H1 (cell line): ENCODE results near the gene DOCK11. TPM values are rescaled to one million over a fixed set of nuclear protein-coding genes. Genes with fewer than 3 reads are reported as not detected.

Experiments used
- CTCF ChIA-PET: fragments of 300-600 bp; sonication (Branson Sonifier 250); formaldehyde crosslinking; loops from one replicate; lab custom pipeline; 2021; ENCODE audit not compliant: partially characterized antibody; lab: Charles Lee
- POLR2A ChIA-PET: fragments of 300-600 bp; sonication (Branson Sonifier 250); formaldehyde crosslinking; loops from one replicate; lab custom pipeline; 2021; ENCODE audit warnings: inconsistent platforms; ENCODE audit not compliant: partially characterized antibody; lab: Charles Lee
- DNase-seq, 2 experiments: peaks; one replicate each; pipeline versions ENCODE4 v3.0.0 to v3.0.0-alpha.2; 2010 to 2022; ENCODE audit warnings: low spot score in 2 of 2, low read depth in 1 of 2, mixed read lengths in 1 of 2
- FAIRE-seq: peaks from 2 replicates; lab custom pipeline; 2011; peaks lifted over from hg19 to GRCh38; lab: Jason Lieb, UNC
- H2AFZ ChIP-seq: 2 replicates; pipeline ENCODE4 v1.8.1; 2012; ENCODE audit warnings: low read length, inconsistent platforms
- H2AK5ac ChIP-seq: 2 replicates; pipeline ENCODE4 v1.6.1; 2013; ENCODE audit warnings: low read depth, low read length
- H2BK120ac ChIP-seq: replicated peaks from 2 replicates; pipeline ENCODE3; 2013; ENCODE audit warnings: low read depth, low read length, inconsistent platforms
- H2BK12ac ChIP-seq: 2 replicates; pipeline ENCODE4 v1.6.1; 2013; ENCODE audit warnings: low read depth, low read length
- H2BK15ac ChIP-seq: 2 replicates; pipeline ENCODE4 v1.6.1; 2013; ENCODE audit warnings: low read length
- H2BK20ac ChIP-seq: 2 replicates; pipeline ENCODE4 v1.6.1; 2013; ENCODE audit warnings: low read length
- H2BK5ac ChIP-seq: 2 replicates; pipeline ENCODE4 v1.6.1; 2013; ENCODE audit warnings: low read depth, low read length
- H3K14ac ChIP-seq: 2 replicates; pipeline ENCODE4 v1.6.1; 2013; ENCODE audit warnings: inconsistent platforms; ENCODE audit not compliant: insufficient read length
- H3K18ac ChIP-seq: 2 replicates; pipeline ENCODE4 v1.6.1; 2013; ENCODE audit warnings: low read length; ENCODE audit errors: extremely low read depth
- H3K23ac ChIP-seq: 2 replicates; pipeline ENCODE4 v1.6.1; 2013; ENCODE audit warnings: inconsistent platforms; ENCODE audit not compliant: insufficient read length
- H3K23me2 ChIP-seq: 2 replicates; pipeline ENCODE4 v1.6.1; 2013; ENCODE audit warnings: low read depth, low read length
- H3K27ac ChIP-seq: 2 replicates; pipeline ENCODE4 v1.6.1; 2011; ENCODE audit warnings: low read depth, low read length, inconsistent platforms
- H3K27me3 ChIP-seq, 4 experiments: replicated peaks in 1 of 4; 1 replicate in 1 of 4; 2 replicates in 3 of 4; pipeline versions ENCODE4 v1.6.1 to v1.8.1; 2011 to 2013; ENCODE audit warnings: low read length in 3 of 4, mild to moderate bottlenecking in 3 of 4, inconsistent platforms in 2 of 4, mixed read lengths in 2 of 4, moderate library complexity in 1 of 4; ENCODE audit not compliant: control insufficient read depth in 3 of 4, insufficient read depth in 3 of 4; ENCODE audit errors: extremely low read depth in 1 of 4
- H3K36me3 ChIP-seq, 4 experiments: 2 replicates each; pipeline versions ENCODE4 v1.6.1 to v1.8.1; 2011 to 2013; ENCODE audit warnings: mild to moderate bottlenecking in 4 of 4, low read length in 3 of 4, moderate library complexity in 2 of 4, control low read depth in 1 of 4, inconsistent platforms in 1 of 4; ENCODE audit not compliant: insufficient read depth in 4 of 4, control insufficient read depth in 2 of 4
- H3K4ac ChIP-seq: replicated peaks from 2 replicates; pipeline ENCODE3; 2013; ENCODE audit warnings: low read length, low read depth, mixed read lengths, inconsistent platforms; ENCODE audit not compliant: insufficient read length
- H3K4me1 ChIP-seq, 4 experiments: replicated peaks in 1 of 4; 1 replicate in 1 of 4; 2 replicates in 3 of 4; pipeline versions ENCODE4 v1.6.1 to v1.8.1; 2011 to 2013; ENCODE audit warnings: low read length in 3 of 4, inconsistent platforms in 2 of 4, mixed read lengths in 1 of 4; ENCODE audit not compliant: insufficient read depth in 4 of 4, control insufficient read depth in 3 of 4
- H3K4me2 ChIP-seq, 2 experiments: 2 replicates each; pipeline versions ENCODE4 v1.6.1 to v1.8.1; 2011 to 2013; ENCODE audit warnings: low read depth in 2 of 2, low read length in 2 of 2, control low read depth in 1 of 2, inconsistent platforms in 1 of 2, mild to moderate bottlenecking in 1 of 2; ENCODE audit not compliant: insufficient read depth in 1 of 2
- H3K4me3 ChIP-seq, 4 experiments: fragments of 200-600, 300-600 bp in 1 of 4; sonication (generic), shearing (Covaris generic), sonication (Bioruptor Twin) in 1 of 4; 2 replicates each; pipeline versions ENCODE4 v1.5.1 to v1.8.1; 2011 to 2016; ENCODE audit warnings: low read length in 4 of 4, low read depth in 3 of 4, control low read depth in 2 of 4, inconsistent platforms in 2 of 4, mild to moderate bottlenecking in 2 of 4, mixed read lengths in 1 of 4, moderate library complexity in 1 of 4; ENCODE audit not compliant: insufficient read depth in 2 of 4; ENCODE audit errors: extremely low read depth in 1 of 4
- H3K56ac ChIP-seq: replicated peaks from 2 replicates; pipeline ENCODE3; 2013; ENCODE audit warnings: low read depth, mild to moderate bottlenecking, mixed read lengths, low read length, inconsistent platforms; ENCODE audit not compliant: insufficient read length
- H3K79me1 ChIP-seq: 2 replicates; pipeline ENCODE4 v1.6.1; 2013; ENCODE audit warnings: low read depth, low read length, control low read depth
- H3K79me2 ChIP-seq, 2 experiments: 2 replicates each; pipeline versions ENCODE4 v1.6.1 to v1.8.1; 2012 to 2013; ENCODE audit warnings: low read length in 2 of 2, mild to moderate bottlenecking in 2 of 2, inconsistent platforms in 1 of 2; ENCODE audit not compliant: insufficient read depth in 2 of 2, control insufficient read depth in 1 of 2
- H3K9ac ChIP-seq, 4 experiments: replicated peaks in 1 of 4; 1 replicate in 1 of 4; 2 replicates in 3 of 4; pipeline versions ENCODE4 v1.6.1 to v1.8.1; 2011 to 2013; ENCODE audit warnings: low read depth in 3 of 4, low read length in 3 of 4, control low read depth in 2 of 4, mild to moderate bottlenecking in 2 of 4, moderate library complexity in 2 of 4, inconsistent platforms in 1 of 4; ENCODE audit errors: extremely low read depth in 1 of 4
- H3K9me3 ChIP-seq, 2 experiments: 2 replicates each; pipeline versions ENCODE4 v1.6.1 to v1.8.1; 2012 to 2013; ENCODE audit warnings: mild to moderate bottlenecking in 2 of 2, moderate library complexity in 2 of 2, control low read depth in 1 of 2, inconsistent platforms in 1 of 2, low read depth in 1 of 2, low read length in 1 of 2, mixed read lengths in 1 of 2; ENCODE audit not compliant: insufficient read depth in 2 of 2
- H4K20me1 ChIP-seq, 2 experiments: replicated peaks in 1 of 2; 2 replicates each; pipeline versions ENCODE3 to v1.8.1; 2011 to 2013; ENCODE audit warnings: inconsistent platforms in 2 of 2, low read length in 2 of 2, mild to moderate bottlenecking in 1 of 2; ENCODE audit not compliant: insufficient read depth in 2 of 2, control insufficient read depth in 1 of 2
- H4K5ac ChIP-seq: 2 replicates; pipeline ENCODE4 v1.6.1; 2013; ENCODE audit warnings: low read length, low read depth, mixed read lengths, inconsistent platforms; ENCODE audit not compliant: insufficient read length
- H4K8ac ChIP-seq: 2 replicates; pipeline ENCODE4 v1.8.0; 2013; ENCODE audit warnings: mild to moderate bottlenecking, moderate library complexity, low read length, inconsistent platforms; ENCODE audit not compliant: insufficient read depth; ENCODE audit errors: extremely low read depth
- H4K91ac ChIP-seq: replicated peaks from 2 replicates; pipeline ENCODE3; 2013; ENCODE audit warnings: low read length, mixed read lengths, inconsistent platforms; ENCODE audit not compliant: insufficient read length
- EGR1 ChIP-seq: IDR thresholded peaks from 2 replicates; pipeline ENCODE4 v1.6.1; 2011; ENCODE audit warnings: low read depth, low read length, borderline replicate concordance
- JUN ChIP-seq: IDR thresholded peaks from 2 replicates; pipeline ENCODE4 v1.6.1; 2011; ENCODE audit warnings: low read depth, mild to moderate bottlenecking, improper control_type of control experiment, low read length
- JUND ChIP-seq: IDR thresholded peaks from 2 replicates; pipeline ENCODE4 v1.6.1; 2011; ENCODE audit warnings: mild to moderate bottlenecking, improper control_type of control experiment, low read length
- KDM4A ChIP-seq: IDR thresholded peaks from one replicate; pipeline ENCODE4 v1.7.1; 2012; ENCODE audit warnings: low read depth, mild to moderate bottlenecking, moderate library complexity, low read length, inconsistent platforms; ENCODE audit not compliant: severe bottlenecking
- NANOG ChIP-seq: IDR thresholded peaks from 2 replicates; pipeline ENCODE4 v1.6.1; 2011; ENCODE audit warnings: low read length, low read depth, mild to moderate bottlenecking, inconsistent platforms; ENCODE audit not compliant: insufficient read depth, poor library complexity, severe bottlenecking
- POLR2AphosphoS5 ChIP-seq: IDR thresholded peaks from 2 replicates; pipeline ENCODE4 v1.6.1; 2011; ENCODE audit warnings: low read depth, low read length
- RNF2 ChIP-seq: fragments of 200-900, 300-1000 bp; sonication (generic); IDR thresholded peaks from 2 replicates; pipeline ENCODE4 v1.7.1; 2016; ENCODE audit warnings: borderline replicate concordance, low read depth, mild to moderate bottlenecking, antibody characterized with exemption, low read length; ENCODE audit not compliant: poor library complexity, severe bottlenecking; ENCODE audit errors: missing control alignments
- SIN3A ChIP-seq, 2 experiments: IDR thresholded peaks in 1 of 2; conservative IDR thresholded peaks in 1 of 2; 2 replicates each; pipeline ENCODE4 v1.6.1; 2011 to 2012; ENCODE audit warnings: low read length in 2 of 2, improper control_type of control experiment in 1 of 2, low read depth in 1 of 2, mild to moderate bottlenecking in 1 of 2
- SP2 ChIP-seq: IDR thresholded peaks from 2 replicates; pipeline ENCODE4 v1.6.1; 2012; ENCODE audit warnings: mild to moderate bottlenecking, low read length, inconsistent platforms
- SUZ12 ChIP-seq: fragments of 200-600 bp; sonication (generic); IDR thresholded peaks from 2 replicates; pipeline ENCODE4 v1.6.1; 2012; ENCODE audit warnings: mild to moderate bottlenecking, inconsistent platforms, low read length, moderate library complexity, mixed read lengths
- YY1 ChIP-seq: IDR thresholded peaks from 2 replicates; pipeline ENCODE4 v1.6.1; 2011; ENCODE audit warnings: low read depth, mild to moderate bottlenecking, low read length
- WGBS, 2 experiments: shearing (Covaris generic) in 1 of 2; methylation state at CpG; one replicate each; pipeline versions ENCODE4 v1.1.6 to v1.1.7; 2013 to 2015; ENCODE audit warnings: low lambda C conversion rate in 2 of 2, mixed read lengths in 2 of 2, inconsistent platforms in 1 of 2, low coverage in 1 of 2, missing lambda C conversion rate in 1 of 2; ENCODE audit not compliant: insufficient replicate concordance in 2 of 2, insufficient coverage in 1 of 2, insufficient read length in 1 of 2; ENCODE audit errors: extremely low coverage in 1 of 2, missing lambda C conversion rate in 1 of 2; 5-methylcytosine and 5-hydroxymethylcytosine counted together
- polyA plus RNA-seq, 7 experiments: library from polyadenylated mRNA; depleted of rRNA in 3 of 7; stranded (reverse) in 5 of 7; unstranded in 2 of 7; fragments of >200 nt in 5 of 7; fragments of 200-250 nt in 2 of 7; gene quantifications; 1 replicate in 5 of 7; 2 replicates in 1 of 7; 4 replicates in 1 of 7; pipeline versions ENCODE4 v1.2.1 to v1.2.3, GENCODE V29; 2011 to 2013; ENCODE audit warnings: missing spikeins in 2 of 7, mixed read lengths in 2 of 7
- total RNA-seq: library from RNA; stranded (reverse); fragmentation: NEBNext Ultra II Directional; extraction: Animal tissue kit (Norgen Biotek cat#: 25700); gene quantifications from 2 replicates; pipeline ENCODE4 v1.2.1, GENCODE V29; 2021
- TF ChIP-seq, protein P1 (sequence below): IDR thresholded peaks from 2 replicates; pipeline ENCODE4 v1.6.1; 2012; ENCODE audit warnings: low read length, inconsistent platforms

Gene DOCK11
- total and polyA plus RNA-seq, 2 of the 8 experiments (the other 6 are each of a cell fraction or from before 2014, with no cell fraction given), result 4.9 to 12.0 TPM

DNA sequence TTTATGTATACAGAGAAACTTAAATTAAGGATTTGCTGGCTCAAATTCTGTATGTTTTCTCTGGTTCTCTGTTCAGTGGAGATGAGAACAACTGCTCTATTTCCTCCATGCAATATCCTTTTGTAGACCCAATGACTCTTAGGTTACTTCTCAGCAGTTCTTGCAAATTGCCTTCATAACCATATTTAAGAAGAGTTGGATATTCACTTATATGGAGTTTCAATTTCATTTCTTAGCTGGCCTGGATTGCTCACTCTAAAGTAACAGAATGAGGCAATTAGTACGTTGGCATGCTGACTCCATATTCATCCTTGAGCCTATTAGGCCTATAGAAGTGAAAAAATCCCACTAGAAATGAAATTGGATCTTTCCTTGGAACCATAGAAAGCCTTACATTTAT is 93.6 kb downstream of the DOCK11 start:
- Histone ChIP-seq H3K14ac (no peak overlapping the region), H3K27ac (no peak overlapping the region), H2BK12ac (no peak overlapping the region), H3K36me3 (no peaks in the 10 kb centered on the region; a peak in 1 of 8 replicates), H4K20me1 (no peaks in the 10 kb centered on the region), H4K91ac (no peak overlapping the region), H2AK5ac (no peak overlapping the region), H3K4me3 (no peak overlapping the region), H3K23ac (no peak overlapping the region), H3K27me3 (no peaks in the 10 kb centered on the region), H2AFZ (no peak overlapping the region), H3K9ac (no peak overlapping the region), H3K79me1 (no peaks in the 10 kb centered on the region), H4K5ac (no peak overlapping the region), H2BK120ac (no peak overlapping the region), H4K8ac (no peak overlapping the region), H2BK5ac (no peak overlapping the region), H3K79me2 (no peaks in the 10 kb centered on the region), H3K18ac (no peak overlapping the region), H2BK15ac (no peak overlapping the region), H3K4ac (no peak overlapping the region), H3K4me2 (no peak overlapping the region), H3K4me1 (peaks cover 0 to 2% (median 0%) of the 10 kb centered on the region in 4 experiments; a peak in 2 of 7 replicates), H3K23me2 (no peaks in the 10 kb centered on the region), H3K9me3 (no peaks in the 10 kb centered on the region), H2BK20ac (no peak overlapping the region), H3K56ac (no peak overlapping the region)
- no peak for TF ChIP-seq SP2
- no peak for TF ChIP-seq NANOG
- no peak for TF ChIP-seq SIN3A (conservative IDR thresholded peaks at IDR 0.05 in 1 of 2, IDR thresholded peaks at IDR 0.05 in 1 of 2; ENCODE audit: low read depth in 1 of 2, low read length in 2 of 2)
- TF ChIP-seq, protein P1, sequence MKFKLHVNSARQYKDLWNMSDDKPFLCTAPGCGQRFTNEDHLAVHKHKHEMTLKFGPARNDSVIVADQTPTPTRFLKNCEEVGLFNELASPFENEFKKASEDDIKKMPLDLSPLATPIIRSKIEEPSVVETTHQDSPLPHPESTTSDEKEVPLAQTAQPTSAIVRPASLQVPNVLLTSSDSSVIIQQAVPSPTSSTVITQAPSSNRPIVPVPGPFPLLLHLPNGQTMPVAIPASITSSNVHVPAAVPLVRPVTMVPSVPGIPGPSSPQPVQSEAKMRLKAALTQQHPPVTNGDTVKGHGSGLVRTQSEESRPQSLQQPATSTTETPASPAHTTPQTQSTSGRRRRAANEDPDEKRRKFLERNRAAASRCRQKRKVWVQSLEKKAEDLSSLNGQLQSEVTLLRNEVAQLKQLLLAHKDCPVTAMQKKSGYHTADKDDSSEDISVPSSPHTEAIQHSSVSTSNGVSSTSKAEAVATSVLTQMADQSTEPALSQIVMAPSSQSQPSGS, result no peak
- no peak for TF ChIP-seq EGR1
- TF ChIP-seq SUZ12, result no peak
- no peak for TF ChIP-seq YY1
- TF ChIP-seq JUN, result no peak
- TF ChIP-seq KDM4A, result no peak
- no peak for TF ChIP-seq JUND
- TF ChIP-seq RNF2, result no peak
- TF ChIP-seq POLR2AphosphoS5, result no peak
- CTCF ChIA-PET, result interaction anchor here (2.2 kb wide), 1 partner anchor 12 kb away, joined by 7 read pairs; no protein-coding TSS in a partner anchor
- no peak for FAIRE-seq
- WGBS, 2 experiments, result 90% methylated on average over 1 of the region's 1 CpG; no CpG with 5 or more reads in 1 of the 2 experiments
- POLR2A ChIA-PET, result no interaction called here
- DNase-seq, result no peak
